HEK293 (cell line): ENCODE measurements around the gene ZGPAT.

Experiments
- CTCF ChIA-PET: fragments of 350-600 bp; formaldehyde crosslinking; extraction: SDS; loops from one replicate; lab custom pipeline; 2021; ENCODE audit warnings: antibody characterized with exemption; lab: Yijun Ruan, JAX
- POLR2A ChIA-PET: fragments of 300-600 bp; formaldehyde crosslinking; extraction: SDS; loops from one replicate; lab custom pipeline; 2020; ENCODE audit warnings: antibody characterized with exemption, inconsistent platforms; lab: Yijun Ruan, JAX
- H3K27ac ChIP-seq: fragments of 200-500 bp; sonication (Bioruptor generic); 2 replicates; pipeline ENCODE4 v1.5.1; 2014; ENCODE audit warnings: low read depth, low read length, control low read depth, inconsistent platforms; ENCODE audit errors: extremely low read depth
- H3K36me3 ChIP-seq, 2 experiments: fragments of 200-500 bp in 1 of 2; sonication (Bioruptor generic) in 1 of 2; 1 replicate in 1 of 2; 2 replicates in 1 of 2; pipeline ENCODE4 v1.5.1; 2014 to 2017; ENCODE audit warnings: inconsistent platforms in 2 of 2, low read length in 2 of 2; ENCODE audit not compliant: control insufficient read depth in 2 of 2, insufficient read depth in 1 of 2
- H3K4me1 ChIP-seq: fragments of 200-500 bp; sonication (Bioruptor generic); 2 replicates; pipeline ENCODE4 v1.5.1; 2014; ENCODE audit warnings: mild to moderate bottlenecking, low read length, inconsistent platforms; ENCODE audit not compliant: control insufficient read depth, insufficient read depth
- H3K4me3 ChIP-seq: 2 replicates; pipeline ENCODE4 v1.5.1; 2011; ENCODE audit warnings: low read depth, mild to moderate bottlenecking, control low read depth, low read length, moderate library complexity
- H3K9me3 ChIP-seq: fragments of 200-500 bp; sonication (Bioruptor generic); 2 replicates; pipeline ENCODE4 v1.5.1; 2014; ENCODE audit warnings: low read depth, low read length, inconsistent platforms; ENCODE audit not compliant: control insufficient read depth, insufficient read depth
- GLIS2 ChIP-seq: fragments of 450-650 bp; formaldehyde crosslinking; IDR thresholded peaks from 2 replicates; pipeline ENCODE4 v1.5.1; 2016; ENCODE audit warnings: missing biosample characterization, missing genetic modification characterization
- HOXD13 ChIP-seq: sonication (generic); formaldehyde crosslinking; IDR thresholded peaks from 2 replicates; pipeline ENCODE4 v1.8.0; 2022; ENCODE audit warnings: missing genetic modification reagents, borderline replicate concordance
- KLF8 ChIP-seq: fragments of 450-650 bp; formaldehyde crosslinking; IDR thresholded peaks from 2 replicates; pipeline ENCODE4 v1.5.1; 2016; ENCODE audit warnings: missing biosample characterization, missing genetic modification characterization
- REST ChIP-seq: fragments of 450-650 bp; formaldehyde crosslinking; IDR thresholded peaks from 2 replicates; pipeline ENCODE4 v1.5.1; 2016; ENCODE audit warnings: missing biosample characterization, missing genetic modification characterization
- SCRT1 ChIP-seq: fragments of 450-650 bp; formaldehyde crosslinking; IDR thresholded peaks from 2 replicates; pipeline ENCODE4 v1.5.1; 2016; ENCODE audit warnings: missing biosample characterization, missing genetic modification characterization, borderline replicate concordance
- SCRT2 ChIP-seq: fragments of 450-650 bp; formaldehyde crosslinking; IDR thresholded peaks from 2 replicates; pipeline ENCODE4 v1.5.1; 2016; ENCODE audit warnings: missing biosample characterization, missing genetic modification characterization
- TCF7L2 ChIP-seq: IDR thresholded peaks from 2 replicates; pipeline ENCODE4 v1.6.1; 2011; ENCODE audit warnings: low read depth, mild to moderate bottlenecking, inconsistent platforms, low read length, moderate library complexity, borderline replicate concordance
- ZBTB11 ChIP-seq: fragments of 450-650 bp; formaldehyde crosslinking; conservative IDR thresholded peaks from 2 replicates; pipeline ENCODE4 v1.5.1; 2016; ENCODE audit warnings: low read depth, missing biosample characterization, missing genetic modification characterization
- ZFP37 ChIP-seq: fragments of 450-650 bp; formaldehyde crosslinking; IDR thresholded peaks from 2 replicates; pipeline ENCODE4 v1.5.1; 2016; ENCODE audit warnings: missing biosample characterization, missing genetic modification characterization
- ZNF133 ChIP-seq: fragments of 450-650 bp; formaldehyde crosslinking; IDR thresholded peaks from 2 replicates; pipeline ENCODE4 v1.5.1; 2016; ENCODE audit warnings: missing biosample characterization, missing genetic modification characterization
- ZNF174 ChIP-seq: fragments of 450-650 bp; formaldehyde crosslinking; IDR thresholded peaks from 2 replicates; pipeline ENCODE4 v1.5.0; 2017; ENCODE audit warnings: missing biosample characterization, mild to moderate bottlenecking, missing genetic modification characterization
- ZNF221 ChIP-seq: fragments of 450-650 bp; formaldehyde crosslinking; IDR thresholded peaks from 2 replicates; pipeline ENCODE4 v1.5.1; 2017; ENCODE audit warnings: missing biosample characterization, missing genetic modification characterization, borderline replicate concordance
- ZNF350 ChIP-seq: fragments of 450-650 bp; formaldehyde crosslinking; IDR thresholded peaks from 2 replicates; pipeline ENCODE4 v1.5.0; 2017; ENCODE audit warnings: missing biosample characterization, mild to moderate bottlenecking, missing genetic modification characterization
- ZNF416 ChIP-seq: fragments of 450-650 bp; formaldehyde crosslinking; IDR thresholded peaks from 2 replicates; pipeline ENCODE4 v1.5.1; 2016; ENCODE audit warnings: missing biosample characterization, missing genetic modification characterization
- ZNF433 ChIP-seq: fragments of 450-650 bp; formaldehyde crosslinking; IDR thresholded peaks from 2 replicates; pipeline ENCODE4 v1.5.1; 2016; ENCODE audit warnings: missing biosample characterization, missing genetic modification characterization, low read depth
- ZNF488 ChIP-seq: fragments of 450-650 bp; formaldehyde crosslinking; IDR thresholded peaks from 2 replicates; pipeline ENCODE4 v1.5.1; 2016; ENCODE audit warnings: missing biosample characterization, missing genetic modification characterization
- ZNF585B ChIP-seq: fragments of 450-650 bp; formaldehyde crosslinking; IDR thresholded peaks from 2 replicates; pipeline ENCODE4 v1.5.1; 2016; ENCODE audit warnings: missing biosample characterization, missing genetic modification characterization

The ZGPAT gene

GRCh38 chr20:63693083-63693732 is 14.6 kb upstream of the ZGPAT start:
- ChIA-PET POLR2A (interaction anchor here (0.9 kb wide), 1 partner anchor 120 kb away, joined by 3 read pairs; no protein-coding TSS in a partner anchor), CTCF (no interaction called here)
- Histone ChIP-seq H3K27ac (no peak overlapping the region), H3K36me3 (peaks cover 0 to 19% of the 10 kb centered on the region in 2 experiments; a peak in 1 of 3 replicates), H3K9me3 (no peaks in the 10 kb centered on the region), H3K4me1 (no peaks in the 10 kb centered on the region), H3K4me3 (no peak overlapping the region)
- TF ChIP-seq ZNF133 (tag by site-specific recombination) (no peak), GLIS2 (tag by site-specific recombination) (peak; percentile 25; the same call in 1 of the 2 replicates)

- TF ChIP-seq TCF7L2 (no peak), HOXD13 (CRISPR knock-in tag) (no peak), ZNF488 (tag by site-specific recombination) (no peak), ZNF585B (no peak), SCRT1 (tag by site-specific recombination) (peak; percentile 98), ZNF174 (tag by site-specific recombination) (no peak), ZNF416 (tag by site-specific recombination) (no peak), ZNF433 (tag by site-specific recombination) (no peak), SCRT2 (tag by site-specific recombination) (peak; percentile 98), ZBTB11 (tag by site-specific recombination) (no peak), ZNF350 (no peak)
- ChIA-PET POLR2A (interaction anchor here (0.6 to 0.9 kb wide), 2 partner anchors 121 to 156 kb away, joined by 3 read pairs; no protein-coding TSS in a partner anchor), CTCF (no interaction called here)
- Histone ChIP-seq H3K9me3 (no peaks in the 10 kb centered on the region), H3K4me1 (no peaks in the 10 kb centered on the region), H3K27ac (no peak overlapping the region), H3K36me3 (peaks cover 0 to 19% of the 10 kb centered on the region in 2 experiments; a peak in 1 of 3 replicates), H3K4me3 (no peak overlapping the region)
These were observed 13.9 kb upstream of the ZGPAT start for GRCh38 chr20:63693733-63694583.

- Histone ChIP-seq H3K4me1 (no peaks in the 10 kb centered on the region), H3K4me3 (no peak overlapping the region), H3K9me3 (no peaks in the 10 kb centered on the region), H3K36me3 (peaks cover 0 to 19% of the 10 kb centered on the region in 2 experiments; a peak in 1 of 3 replicates), H3K27ac (no peak overlapping the region)
- POLR2A ChIA-PET, result interaction anchor here (0.6 kb wide), 1 partner anchor 156 kb away, joined by 3 read pairs; no protein-coding TSS in a partner anchor
- CTCF ChIA-PET, result no interaction called here
- TF ChIP-seq REST (tag by site-specific recombination) (no peak), ZNF221 (tag by site-specific recombination) (no peak), ZFP37 (no peak), KLF8 (tag by site-specific recombination) (no peak), HOXD13 (CRISPR knock-in tag) (no peak), ZNF488 (tag by site-specific recombination) (no peak)
These were observed 13.0 kb upstream of the ZGPAT start for GRCh38 chr20:63694584-63695423.
